OCI-LY7 (cell line): ENCODE data around the gene NYNRIN. TPM values are rescaled to one million over a fixed set of nuclear protein-coding genes. Genes with fewer than 3 reads are reported as not detected.

Source experiments
- Bru-seq: library from RNA; stranded (reverse); fragments of 400-500 nt; gene quantifications from one replicate; lab custom pipeline; 2021; lab: Mats Ljungman, UMichigan
- BruChase-seq, 2 experiments: library from RNA; stranded (reverse); fragments of 400-500 nt; gene quantifications; one replicate each; lab custom pipeline; 2021; lab: Mats Ljungman, UMichigan
- BruUV-seq: library from RNA; stranded (reverse); fragments of 400-500 nt; replicated peaks from 2 replicates; lab custom pipeline; 2021; lab: Mats Ljungman, UMichigan
- CTCF ChIA-PET: fragments of 300-600 bp; sonication (Branson Sonifier 250); formaldehyde crosslinking; loops from one replicate; lab custom pipeline; 2022; ENCODE audit warnings: antibody characterized with exemption; ENCODE audit not compliant: unreplicated experiment; lab: Charles Lee
- POLR2A ChIA-PET: fragments of 300-600 bp; sonication (Branson Sonifier 250); formaldehyde crosslinking; loops from one replicate; lab custom pipeline; 2022; ENCODE audit warnings: antibody characterized with exemption; lab: Charles Lee
- DNase-seq: peaks from one replicate; pipeline ENCODE4 v3.0.0-alpha.2; 2015; ENCODE audit warnings: low spot score
- H2AFZ ChIP-seq: fragments of 200-600 bp; sonication (generic), shearing (Covaris generic); 2 replicates; pipeline ENCODE4 v1.6.1; 2014; ENCODE audit warnings: mild to moderate bottlenecking, antibody characterized with exemption, low read length, moderate library complexity
- H3K27ac ChIP-seq: fragments of 200-600 bp; sonication (generic); 2 replicates; pipeline ENCODE4 v1.5.1; 2014; ENCODE audit warnings: mixed run types, low read depth, mild to moderate bottlenecking, moderate library complexity, low read length, inconsistent platforms; ENCODE audit not compliant: poor library complexity, severe bottlenecking
- H3K36me3 ChIP-seq: fragments of 200-600 bp; sonication (generic); 2 replicates; pipeline ENCODE4 v1.6.1; 2014; ENCODE audit warnings: mild to moderate bottlenecking, antibody characterized with exemption, low read length, moderate library complexity, mixed read lengths; ENCODE audit not compliant: insufficient read depth
- H3K4me1 ChIP-seq: fragments of 200-600 bp; sonication (generic); 2 replicates; pipeline ENCODE4 v1.5.1; 2014; ENCODE audit warnings: mild to moderate bottlenecking, low read length; ENCODE audit not compliant: insufficient read depth, poor library complexity, severe bottlenecking
- H3K4me2 ChIP-seq: fragments of 200-600 bp; sonication (generic); 2 replicates; pipeline ENCODE4 v1.6.1; 2014; ENCODE audit warnings: mild to moderate bottlenecking, low read length
- H3K4me3 ChIP-seq: fragments of 200-600 bp; sonication (generic); 2 replicates; pipeline ENCODE4 v1.5.1; 2014; ENCODE audit warnings: mild to moderate bottlenecking, low read depth, low read length; ENCODE audit not compliant: poor library complexity, severe bottlenecking
- H3K79me2 ChIP-seq: fragments of 200-600 bp; sonication (generic); 2 replicates; pipeline ENCODE4 v1.6.1; 2016; ENCODE audit warnings: low read depth, mild to moderate bottlenecking, low read length, moderate library complexity, mixed read lengths; ENCODE audit not compliant: insufficient read depth
- H3K9me2 ChIP-seq: fragments of 200-600 bp; sonication (generic); 2 replicates; pipeline ENCODE4 v1.6.1; 2016; ENCODE audit warnings: mild to moderate bottlenecking, low read length, mixed read lengths; ENCODE audit not compliant: insufficient read depth
- H3K9me3 ChIP-seq: fragments of 200-600 bp; sonication (generic); 2 replicates; pipeline ENCODE4 v1.6.1; 2014; ENCODE audit warnings: mild to moderate bottlenecking, mixed run types, low read length, mixed read lengths
- H4K20me1 ChIP-seq: fragments of 200-600 bp; sonication (generic); 2 replicates; pipeline ENCODE4 v1.6.1; 2014; ENCODE audit warnings: mild to moderate bottlenecking, antibody characterized with exemption, low read length, moderate library complexity, mixed read lengths; ENCODE audit not compliant: insufficient read depth
- EZH2phosphoT487 ChIP-seq: fragments of 200-600 bp; sonication (generic); IDR thresholded peaks from 2 replicates; pipeline ENCODE4 v1.6.1; 2018; ENCODE audit warnings: low read depth, borderline replicate concordance, mild to moderate bottlenecking, mixed run types, antibody characterized with exemption, low read length, moderate library complexity, mixed read lengths
- intact Hi-C: fragments of 100-400 bp; cut with micrococcal nuclease; formaldehyde crosslinking; loops from one replicate; pipeline ENCODE4 v1.10.0; 2022; ENCODE audit not compliant: unreplicated experiment
- long read RNA-seq: library from polyadenylated mRNA; stranded (forward); transcript quantifications from one replicate; pipeline ENCODE4 v2.0.0, GENCODE V29; 2022
- total RNA-seq, 2 experiments: library from RNA; depleted of rRNA in 1 of 2; stranded (reverse); fragments of >200 nt in 1 of 2; shearing (Covaris generic) in 1 of 2; gene quantifications; 2 replicates each; pipeline ENCODE4 v1.2.3, GENCODE V29; 2014 to 2022
- TF ChIP-seq, protein P1 (sequence below): fragments of 200-600 bp; sonication (generic); conservative IDR thresholded peaks from 2 replicates; pipeline ENCODE4 v1.5.1; 2014; ENCODE audit warnings: mild to moderate bottlenecking, antibody characterized with exemption, low read length, moderate library complexity, mixed read lengths

Gene NYNRIN
- total RNA-seq (2014; rRNA removed; shearing (Covaris generic)), result 0.13 TPM in 2 replicates
- not detected in 2 replicates for total RNA-seq (2022)
- Bru-seq, nascent RNA, result not detected
- not detected for BruChase-seq, experiment 1, labeled RNA remaining after a 6-hour chase
- BruChase-seq, experiment 2, labeled RNA remaining after a 2-hour chase, result not detected
- long read RNA-seq, result 0 reads

DNA sequence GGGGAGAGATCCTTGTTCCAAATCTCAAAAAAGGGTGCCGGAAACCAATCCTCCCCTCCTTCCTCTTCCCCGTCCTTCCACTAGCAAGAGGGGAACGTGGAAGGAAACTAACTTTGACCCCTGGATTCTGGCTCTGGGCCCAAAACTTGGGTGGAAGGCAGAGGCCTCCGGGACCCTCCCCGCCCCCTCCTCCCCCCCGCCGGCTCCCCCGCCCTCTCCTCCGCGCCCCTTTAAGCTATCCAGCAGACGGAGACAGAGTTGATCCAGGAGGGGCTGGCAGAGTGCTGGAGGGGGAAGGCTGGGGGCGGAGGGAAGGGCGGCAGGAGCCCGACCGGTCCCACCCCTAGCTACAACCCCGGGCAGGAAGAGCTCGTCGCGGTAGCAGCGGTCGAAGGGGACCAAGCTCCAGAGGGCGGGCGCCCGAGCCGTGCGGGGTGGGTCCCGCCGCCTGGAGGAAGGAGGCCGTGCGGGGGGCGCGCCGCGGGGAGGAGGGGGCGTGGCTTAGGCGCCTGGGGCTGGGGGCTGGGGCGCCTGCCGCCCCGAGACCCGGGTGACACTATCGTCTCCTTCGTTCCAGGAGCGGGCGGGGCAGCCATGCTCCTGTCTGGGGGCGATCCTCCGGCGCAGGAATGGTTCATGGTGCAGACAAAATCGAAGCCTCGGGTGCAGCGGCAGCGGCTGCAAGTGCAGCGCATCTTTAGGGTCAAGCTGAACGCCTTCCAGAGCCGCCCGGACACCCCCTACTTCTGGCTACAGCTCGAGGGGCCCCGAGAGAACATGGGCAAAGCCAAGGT, at the start of gene NYNRIN:
NYNRIN (plus strand) TSS at position 351 of the 794 bp plus-strand sequence; CDS start at position 595, 244 bp downstream.
- H3K9me2 ChIP-seq, result no peaks in the 10 kb centered on the region
- TF ChIP-seq EZH2phosphoT487, result no peak
- TF ChIP-seq, protein P1, sequence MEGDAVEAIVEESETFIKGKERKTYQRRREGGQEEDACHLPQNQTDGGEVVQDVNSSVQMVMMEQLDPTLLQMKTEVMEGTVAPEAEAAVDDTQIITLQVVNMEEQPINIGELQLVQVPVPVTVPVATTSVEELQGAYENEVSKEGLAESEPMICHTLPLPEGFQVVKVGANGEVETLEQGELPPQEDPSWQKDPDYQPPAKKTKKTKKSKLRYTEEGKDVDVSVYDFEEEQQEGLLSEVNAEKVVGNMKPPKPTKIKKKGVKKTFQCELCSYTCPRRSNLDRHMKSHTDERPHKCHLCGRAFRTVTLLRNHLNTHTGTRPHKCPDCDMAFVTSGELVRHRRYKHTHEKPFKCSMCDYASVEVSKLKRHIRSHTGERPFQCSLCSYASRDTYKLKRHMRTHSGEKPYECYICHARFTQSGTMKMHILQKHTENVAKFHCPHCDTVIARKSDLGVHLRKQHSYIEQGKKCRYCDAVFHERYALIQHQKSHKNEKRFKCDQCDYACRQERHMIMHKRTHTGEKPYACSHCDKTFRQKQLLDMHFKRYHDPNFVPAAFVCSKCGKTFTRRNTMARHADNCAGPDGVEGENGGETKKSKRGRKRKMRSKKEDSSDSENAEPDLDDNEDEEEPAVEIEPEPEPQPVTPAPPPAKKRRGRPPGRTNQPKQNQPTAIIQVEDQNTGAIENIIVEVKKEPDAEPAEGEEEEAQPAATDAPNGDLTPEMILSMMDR, result no peak
- intact Hi-C loops, result no loop called here
- no peak within 1 kb of the TSS for H3K27ac ChIP-seq
- peak within 1 kb of the TSS; percentile 53; the same call in 1 of the 2 replicates for H3K4me2 ChIP-seq
- DNase-seq, result no peak
- CTCF ChIA-PET, result no interaction called here
- H3K9me3 ChIP-seq, result no peaks in the 10 kb centered on the region
- no peaks in the 10 kb centered on the region for H4K20me1 ChIP-seq
- no peak within 1 kb of the TSS for H3K4me3 ChIP-seq
- BruUV-seq, result no TSS peak
- H3K36me3 ChIP-seq, result no peaks in the 10 kb centered on the region
- POLR2A ChIA-PET, result no interaction called here
- no peaks in the 10 kb centered on the region for H3K4me1 ChIP-seq
- no peak within 1 kb of the TSS for H2AFZ ChIP-seq
- H3K79me2 ChIP-seq, result no peaks in the 10 kb centered on the region

DNA sequence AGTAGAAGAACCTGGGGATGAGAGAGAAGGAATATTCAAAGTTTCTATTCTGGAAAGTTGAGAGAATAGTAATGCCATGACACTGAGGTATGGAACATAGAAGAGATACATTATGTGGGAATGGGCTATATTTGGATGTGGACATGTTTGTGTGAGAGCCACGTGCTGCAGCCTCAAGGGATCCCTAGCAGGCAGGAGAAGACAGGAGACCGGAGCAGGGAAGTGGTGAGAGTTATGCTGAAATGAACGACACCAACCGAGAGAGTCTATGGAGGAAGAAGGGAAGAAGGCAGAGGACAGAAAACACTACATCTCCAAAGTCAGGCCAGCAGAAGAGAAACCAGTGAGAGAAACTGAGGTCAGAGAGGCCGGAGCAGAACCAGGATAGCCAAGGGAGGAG, 49.1 kb upstream of the NYNRIN start:
- Histone ChIP-seq H3K36me3 (no peaks in the 10 kb centered on the region), H3K4me3 (no peak overlapping the region), H3K4me2 (no peak overlapping the region), H3K27ac (no peak overlapping the region), H3K79me2 (no peaks in the 10 kb centered on the region), H4K20me1 (no peaks in the 10 kb centered on the region), H3K9me3 (no peaks in the 10 kb centered on the region), H2AFZ (no peak overlapping the region), H3K4me1 (no peaks in the 10 kb centered on the region), H3K9me2 (no peaks in the 10 kb centered on the region)
- no peak for DNase-seq
- ChIA-PET CTCF (no interaction called here), POLR2A (interaction anchor here (0.6 kb wide), 2 partner anchors 8 to 117 kb away, joined by 4 read pairs; partner anchors contain the start of gene GMPR2)
- intact Hi-C loops, result no loop called here
- TF ChIP-seq EZH2phosphoT487, result no peak
- TF ChIP-seq, protein P1, result no peak
- BruUV-seq, result no TSS peak

DNA sequence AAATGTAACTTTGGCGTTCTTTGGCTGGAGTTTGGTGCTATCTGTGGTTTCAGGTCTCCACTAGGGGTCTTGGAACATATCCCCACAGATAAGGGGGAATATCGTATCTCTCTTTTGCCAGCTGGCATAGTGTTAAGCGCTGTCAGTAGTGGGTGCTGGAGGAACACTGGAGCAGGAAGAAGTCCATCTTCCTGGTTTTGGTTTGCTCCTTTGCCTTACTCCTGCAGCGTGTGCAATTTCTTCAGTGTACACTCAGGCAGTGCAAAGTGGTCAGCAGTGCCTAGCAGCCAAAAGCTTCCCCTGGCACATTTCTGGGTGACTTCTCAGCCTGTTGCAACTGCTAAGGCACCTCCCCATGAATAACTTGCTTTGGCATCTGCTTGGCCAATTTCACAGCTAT, 47.3 kb upstream of the NYNRIN start:
- intact Hi-C loops, result no loop called here
- ChIA-PET CTCF (no interaction called here), POLR2A (interaction anchor here (0.8 to 1.5 kb wide), 2 partner anchors 11 to 12 kb away, joined by 3 to 5 read pairs; partner anchors contain the start of gene RIPK3)
- BruUV-seq, result no TSS peak
- TF ChIP-seq, protein P1, result 0 out of 2 replicates have a peak, but pooled peaks have one; percentile 25
- no peak for TF ChIP-seq EZH2phosphoT487
- Histone ChIP-seq H4K20me1 (no peaks in the 10 kb centered on the region), H3K79me2 (no peaks in the 10 kb centered on the region), H3K4me3 (no peak overlapping the region), H3K4me2 (no peak overlapping the region), H2AFZ (no peak overlapping the region), H3K9me3 (no peaks in the 10 kb centered on the region), H3K4me1 (no peaks in the 10 kb centered on the region), H3K36me3 (no peaks in the 10 kb centered on the region), H3K27ac (no peak overlapping the region), H3K9me2 (no peaks in the 10 kb centered on the region)
- DNase-seq, result no peak
